ENCODE results near the gene B4GALT1. TPM values are rescaled to one million over a fixed set of nuclear protein-coding genes. Genes with fewer than 3 reads are reported as not detected.
A peak's percentile ranks its signal among the peaks of the same experiment; 100 is the strongest.
"Not testable (repeated sequence)": the region's sequence is repeated elsewhere in the genome, so short reads cannot be mapped to it uniquely, and the experiment has no call there.

The B4GALT1 gene
- total RNA-seq, 1 donor from 2014 or later, result 100 TPM

DNA sequence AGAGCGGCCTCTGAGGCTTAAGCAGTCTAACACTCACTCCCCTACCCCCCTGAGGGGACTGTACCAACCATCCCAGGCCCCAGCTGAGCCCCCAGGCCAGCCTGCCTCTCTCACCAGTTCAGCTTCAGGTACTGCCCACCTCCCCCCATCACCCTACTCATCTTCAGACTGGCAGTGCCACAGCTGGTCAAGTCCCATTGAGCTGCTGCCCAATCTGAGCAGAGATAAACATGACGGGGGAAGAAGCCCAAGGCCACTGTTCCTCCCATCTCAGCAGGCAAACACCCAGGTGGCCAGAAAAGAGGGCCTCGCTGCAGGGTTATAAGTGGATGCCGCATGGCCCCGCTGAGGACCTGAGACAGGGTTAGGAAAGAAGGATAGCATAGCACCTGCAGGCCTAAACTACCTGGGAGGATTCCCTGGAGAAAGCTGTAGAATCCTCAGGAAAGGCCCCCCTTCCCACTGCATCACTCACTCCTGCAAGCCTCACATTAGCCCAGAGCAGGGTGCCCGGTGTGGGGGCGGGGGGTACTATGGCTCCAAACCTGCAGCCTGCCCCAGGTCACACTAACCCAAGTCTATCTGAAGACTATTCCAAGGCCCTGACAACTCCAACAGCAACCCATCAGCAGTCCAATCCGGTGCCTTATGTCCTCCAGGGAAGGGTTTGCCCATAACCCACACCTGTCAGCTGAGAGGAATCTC is 3.6 kb downstream of the B4GALT1 start:
- no peaks in the 10 kb centered on the region for H3K36me3 ChIP-seq
- peak overlapping the region; percentile 98 to 99 for H3K27ac ChIP-seq
- no peaks in the 10 kb centered on the region for H3K27me3 ChIP-seq
- DNase-seq (ENCODE audit: low spot score in 2 of 2), result no peak
- no peaks in the 10 kb centered on the region for H3K9me3 ChIP-seq
- H3K4me1 ChIP-seq, result peaks cover 33 to 60% of the 10 kb centered on the region in 2 donors
- TF ChIP-seq, protein P1, sequence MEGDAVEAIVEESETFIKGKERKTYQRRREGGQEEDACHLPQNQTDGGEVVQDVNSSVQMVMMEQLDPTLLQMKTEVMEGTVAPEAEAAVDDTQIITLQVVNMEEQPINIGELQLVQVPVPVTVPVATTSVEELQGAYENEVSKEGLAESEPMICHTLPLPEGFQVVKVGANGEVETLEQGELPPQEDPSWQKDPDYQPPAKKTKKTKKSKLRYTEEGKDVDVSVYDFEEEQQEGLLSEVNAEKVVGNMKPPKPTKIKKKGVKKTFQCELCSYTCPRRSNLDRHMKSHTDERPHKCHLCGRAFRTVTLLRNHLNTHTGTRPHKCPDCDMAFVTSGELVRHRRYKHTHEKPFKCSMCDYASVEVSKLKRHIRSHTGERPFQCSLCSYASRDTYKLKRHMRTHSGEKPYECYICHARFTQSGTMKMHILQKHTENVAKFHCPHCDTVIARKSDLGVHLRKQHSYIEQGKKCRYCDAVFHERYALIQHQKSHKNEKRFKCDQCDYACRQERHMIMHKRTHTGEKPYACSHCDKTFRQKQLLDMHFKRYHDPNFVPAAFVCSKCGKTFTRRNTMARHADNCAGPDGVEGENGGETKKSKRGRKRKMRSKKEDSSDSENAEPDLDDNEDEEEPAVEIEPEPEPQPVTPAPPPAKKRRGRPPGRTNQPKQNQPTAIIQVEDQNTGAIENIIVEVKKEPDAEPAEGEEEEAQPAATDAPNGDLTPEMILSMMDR (IDR thresholded peaks at IDR 0.05), result no peak
- H3K4me3 ChIP-seq, result peak overlapping the region; percentile 85 to 90
- intact Hi-C loops (cut with DNase I), result no loop called here

DNA sequence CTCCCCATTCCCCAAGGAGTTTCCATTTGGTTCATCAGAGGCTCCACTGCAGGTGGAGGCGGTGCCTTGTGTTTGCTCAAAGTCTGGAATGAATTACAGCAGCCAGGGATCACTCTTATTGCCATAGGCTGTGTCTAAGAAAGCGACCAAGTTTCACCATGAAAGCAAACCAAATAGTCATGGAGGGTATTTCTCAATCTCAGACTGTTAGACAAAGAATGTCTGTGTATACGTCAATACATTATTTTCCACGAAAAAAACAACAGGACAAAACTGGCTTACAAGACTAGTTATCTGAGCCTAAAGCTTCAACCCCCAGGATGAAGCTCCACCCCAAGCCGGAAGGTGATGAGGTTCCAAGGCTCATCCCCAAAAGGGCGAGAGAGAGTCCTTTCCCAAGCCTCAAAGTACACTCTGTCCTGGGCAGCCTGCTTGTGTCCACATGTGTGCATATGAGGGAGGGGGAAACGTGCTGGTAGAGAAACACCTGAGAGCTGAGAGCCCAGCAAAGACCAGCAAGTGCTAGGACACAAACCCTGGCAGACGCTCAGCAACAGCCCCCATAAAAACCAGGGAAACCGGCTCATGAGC is 4.3 kb downstream of the B4GALT1 start:
- peak in 1 of 2 donors; percentile 77 for DNase-seq (ENCODE audit: low spot score in 2 of 2)
- no peaks in the 10 kb centered on the region for H3K9me3 ChIP-seq
- H3K4me3 ChIP-seq, result peak overlapping the region; percentile 85 to 90
- no peaks in the 10 kb centered on the region for H3K36me3 ChIP-seq
- peak overlapping the region; percentile 98 to 99 for H3K27ac ChIP-seq
- H3K4me1 ChIP-seq, result peaks cover 40 to 64% of the 10 kb centered on the region in 2 donors
- no peaks in the 10 kb centered on the region for H3K27me3 ChIP-seq
- intact Hi-C loops (cut with DNase I), result no loop called here
- TF ChIP-seq, protein P1 (IDR thresholded peaks at IDR 0.05), result no peak

- H3K27me3 ChIP-seq, result no peaks in the 10 kb centered on the region
- H3K9me3 ChIP-seq, result no peaks in the 10 kb centered on the region
- H3K4me1 ChIP-seq, result peaks cover 40 to 75% of the 10 kb centered on the region in 2 donors
- TF ChIP-seq, protein P1 (IDR thresholded peaks at IDR 0.05), result no peak
- intact Hi-C loops (cut with DNase I), result no loop called here
- H3K27ac ChIP-seq, result peak overlapping the region; percentile 98 to 99
- no peaks in the 10 kb centered on the region for H3K36me3 ChIP-seq
- peak overlapping the region; percentile 19 to 42 for H3K4me3 ChIP-seq
- no peak for DNase-seq (ENCODE audit: low spot score in 2 of 2)
Observed at GRCh38 chr9:33161589-33162132, 5.5 kb downstream of the B4GALT1 start.

DNA sequence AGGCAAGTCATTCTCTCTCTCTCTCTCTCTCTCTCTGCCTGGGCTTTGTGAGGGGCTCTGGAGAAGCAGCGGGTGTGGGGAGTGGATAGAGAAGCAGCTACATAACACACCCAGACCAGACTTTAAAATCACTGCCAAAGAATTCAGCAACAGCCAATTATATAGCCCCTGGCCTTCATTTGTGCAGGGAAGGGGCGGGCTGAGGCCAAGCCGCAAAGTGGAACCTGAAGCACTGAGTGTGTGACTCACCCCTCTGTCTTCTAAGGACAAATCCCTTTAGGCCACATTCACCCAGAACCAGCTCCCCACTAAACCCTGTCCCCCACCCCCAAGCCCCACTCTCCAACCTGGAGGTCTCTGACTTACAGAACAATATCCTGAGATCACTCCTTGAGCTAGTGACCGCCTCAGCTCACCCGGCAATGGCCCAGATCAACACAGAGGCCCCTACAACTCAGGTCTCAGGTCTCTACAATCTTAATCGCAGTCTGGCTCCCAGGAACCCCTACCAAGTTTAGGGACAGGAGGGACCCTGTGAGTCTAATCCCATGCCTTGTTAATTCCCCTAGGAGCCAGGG is 6.0 kb downstream of the B4GALT1 start:
- TF ChIP-seq, protein P1 (IDR thresholded peaks at IDR 0.05), result no peak
- H3K27ac ChIP-seq, result peak overlapping the region; percentile 98 to 99
- H3K36me3 ChIP-seq, result no peaks in the 10 kb centered on the region
- peaks cover 40 to 80% of the 10 kb centered on the region in 2 donors for H3K4me1 ChIP-seq
- H3K9me3 ChIP-seq, result no peaks in the 10 kb centered on the region
- no peaks in the 10 kb centered on the region for H3K27me3 ChIP-seq
- H3K4me3 ChIP-seq, result peak overlapping the region; percentile 19 to 42
- DNase-seq (ENCODE audit: low spot score in 2 of 2), result peak; percentile 52 to 83
- intact Hi-C loops (cut with DNase I), result no loop called here

DNA sequence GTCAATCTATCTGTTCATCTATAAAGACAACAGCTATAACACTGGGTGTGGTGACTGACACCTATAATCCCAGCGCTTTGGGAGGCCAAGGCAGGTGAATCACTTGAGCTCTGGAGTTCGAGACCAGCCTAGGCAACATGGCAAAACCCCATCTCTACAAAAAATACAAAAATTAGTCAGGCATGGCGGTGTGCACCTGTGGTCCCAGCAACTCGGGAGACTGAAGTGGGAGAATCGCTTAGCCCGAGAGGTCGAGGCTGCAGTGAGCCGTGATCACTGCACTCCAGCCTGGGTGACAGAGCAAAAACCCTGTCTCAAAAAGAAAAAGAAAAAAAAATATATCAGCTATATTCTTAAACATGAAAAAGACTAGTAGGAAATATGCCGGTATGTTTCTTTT is 6.7 kb downstream of the B4GALT1 start:
- peaks cover 39 to 81% of the 10 kb centered on the region in 2 donors for H3K4me1 ChIP-seq
- DNase-seq (ENCODE audit: low spot score in 2 of 2), result not testable (repeated sequence)

GRCh38 chr9:33159777-33160127 is 7.4 kb downstream of the B4GALT1 start:
- Histone ChIP-seq H3K4me3 (peak overlapping the region in 1 of 2 donors; percentile 30), H3K9me3 (no peaks in the 10 kb centered on the region), H3K4me1 (peaks cover 33 to 81% of the 10 kb centered on the region in 2 donors), H3K27me3 (no peaks in the 10 kb centered on the region), H3K36me3 (no peaks in the 10 kb centered on the region), H3K27ac (peak overlapping the region; percentile 98 to 99)
- peak; percentile 64 to 79 for DNase-seq (ENCODE audit: low spot score in 2 of 2)
- TF ChIP-seq, protein P1 (IDR thresholded peaks at IDR 0.05), result no peak
- intact Hi-C loops (cut with DNase I), result no loop called here

More for the DNA sequence above, 6.7 kb downstream of the B4GALT1 start:
- H3K27me3 ChIP-seq; H3K36me3 ChIP-seq; intact Hi-C loops (cut with DNase I); H3K9me3 ChIP-seq: not testable (repeated sequence)
- H3K4me3 ChIP-seq, result peak overlapping the region; percentile 19 to 42
- H3K27ac ChIP-seq, result peak overlapping the region; percentile 98 to 99

All from ascending aorta (tissue), 2 donors.